HUES64 (cell line): ENCODE results near the gene RNASET2.
A peak's percentile ranks its signal among the peaks of the same experiment; 100 is the strongest.

Experiments
- H3K27ac ChIP-seq: 2 replicates; pipeline ENCODE4 v1.7.0; 2013; ENCODE audit warnings: low read depth, low read length, inconsistent platforms
- H3K27me3 ChIP-seq: 2 replicates; pipeline ENCODE4 v1.6.1; 2013; ENCODE audit warnings: mild to moderate bottlenecking, low read length; ENCODE audit not compliant: insufficient read depth
- H3K36me3 ChIP-seq: 2 replicates; pipeline ENCODE4 v1.6.1; 2013; ENCODE audit warnings: mild to moderate bottlenecking, low read length; ENCODE audit not compliant: insufficient read depth
- H3K4me1 ChIP-seq: 2 replicates; pipeline ENCODE4 v1.6.1; 2013; ENCODE audit warnings: mild to moderate bottlenecking, low read length, moderate library complexity; ENCODE audit not compliant: insufficient read depth
- H3K4me3 ChIP-seq: 2 replicates; pipeline ENCODE4 v1.5.1; 2013; ENCODE audit warnings: mild to moderate bottlenecking, low read length, moderate library complexity
- H3K9ac ChIP-seq: 2 replicates; pipeline ENCODE4 v1.6.1; 2013; ENCODE audit warnings: mild to moderate bottlenecking, low read depth, low read length
- H3K9me3 ChIP-seq: 2 replicates; pipeline ENCODE4 v1.6.1; 2013; ENCODE audit warnings: low read depth, low read length; ENCODE audit not compliant: insufficient read depth
- WGBS: fragments of 150-250, 120-280 bp; methylation state at CpG from one replicate; pipeline ENCODE4 v1.1.7; 2013; ENCODE audit warnings: missing lambda C conversion rate; 5-methylcytosine and 5-hydroxymethylcytosine counted together

RNASET2 gene

GRCh38 chr6:166966268-166966667, 9.9 kb upstream of the RNASET2 start:
- H3K4me3 ChIP-seq: no peak overlapping the region
- no peak overlapping the region for H3K9ac ChIP-seq
- H3K4me1 ChIP-seq: no peaks in the 10 kb centered on the region
- peaks cover 44% of the 10 kb centered on the region for H3K9me3 ChIP-seq
- H3K27ac ChIP-seq: no peak overlapping the region
- no peaks in the 10 kb centered on the region; the same call in none of the 2 replicates for H3K36me3 ChIP-seq
- WGBS: 93% methylated on average over 2 of the region's 2 CpGs
- no peaks in the 10 kb centered on the region for H3K27me3 ChIP-seq

GRCh38 chr6:166960609-166960978, 4.2 kb upstream of the RNASET2 start:
- Histone ChIP-seq H3K9me3 (peaks cover 13% of the 10 kb centered on the region), H3K4me3 (no peak overlapping the region), H3K27ac (no peak overlapping the region), H3K27me3 (peaks cover 11% of the 10 kb centered on the region), H3K36me3 (no peaks in the 10 kb centered on the region), H3K9ac (no peak overlapping the region), H3K4me1 (0 out of 2 replicates have a peak, but pooled peaks cover 4% of the 10 kb centered on the region)
- 92% methylated on average over 3 of the region's 3 CpGs for WGBS

DNA sequence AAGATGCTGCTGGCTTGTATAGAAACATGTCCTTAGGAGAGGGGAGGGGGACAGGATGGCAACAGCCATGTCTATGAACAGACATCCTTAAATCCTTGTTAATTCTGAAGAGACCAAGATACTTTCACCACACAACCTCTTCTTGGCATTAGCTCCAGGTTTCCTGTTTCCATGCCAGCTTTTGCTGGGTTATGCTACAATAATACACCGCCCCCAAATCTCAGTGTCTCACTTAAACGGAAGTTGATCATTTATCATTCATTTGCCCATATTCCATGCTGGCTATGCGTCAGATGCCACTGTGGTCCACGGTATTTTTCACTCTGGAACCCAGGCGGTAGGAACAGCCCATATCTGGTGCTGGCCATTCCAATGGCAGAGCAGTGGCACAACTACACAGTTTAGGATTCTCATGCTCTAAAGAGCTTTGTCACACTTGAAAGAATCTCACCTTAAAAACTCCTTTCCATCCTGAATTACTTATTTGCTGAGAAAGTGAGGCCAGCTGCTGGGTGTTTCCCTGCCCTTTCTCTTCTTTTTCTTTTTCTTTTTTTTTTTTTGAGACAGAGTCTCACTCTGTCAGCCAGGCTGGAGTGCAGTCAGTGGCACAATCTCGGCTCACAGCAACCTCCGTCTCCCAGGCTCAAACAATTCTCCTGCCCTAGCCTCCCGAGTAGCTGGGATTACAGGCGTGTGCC, 3.7 kb upstream of the RNASET2 start:
- H3K36me3 ChIP-seq: no peaks in the 10 kb centered on the region
- no peak overlapping the region for H3K4me3 ChIP-seq
- 0 out of 2 replicates have a peak, but pooled peaks cover 4% of the 10 kb centered on the region for H3K4me1 ChIP-seq
- WGBS: 93% methylated on average over 9 of the region's 9 CpGs
- peaks cover 15% of the 10 kb centered on the region for H3K27me3 ChIP-seq
- H3K9me3 ChIP-seq: peaks cover 12% of the 10 kb centered on the region; the same call in 1 of the 2 replicates
- H3K9ac ChIP-seq: no peak overlapping the region
- no peak overlapping the region for H3K27ac ChIP-seq

DNA sequence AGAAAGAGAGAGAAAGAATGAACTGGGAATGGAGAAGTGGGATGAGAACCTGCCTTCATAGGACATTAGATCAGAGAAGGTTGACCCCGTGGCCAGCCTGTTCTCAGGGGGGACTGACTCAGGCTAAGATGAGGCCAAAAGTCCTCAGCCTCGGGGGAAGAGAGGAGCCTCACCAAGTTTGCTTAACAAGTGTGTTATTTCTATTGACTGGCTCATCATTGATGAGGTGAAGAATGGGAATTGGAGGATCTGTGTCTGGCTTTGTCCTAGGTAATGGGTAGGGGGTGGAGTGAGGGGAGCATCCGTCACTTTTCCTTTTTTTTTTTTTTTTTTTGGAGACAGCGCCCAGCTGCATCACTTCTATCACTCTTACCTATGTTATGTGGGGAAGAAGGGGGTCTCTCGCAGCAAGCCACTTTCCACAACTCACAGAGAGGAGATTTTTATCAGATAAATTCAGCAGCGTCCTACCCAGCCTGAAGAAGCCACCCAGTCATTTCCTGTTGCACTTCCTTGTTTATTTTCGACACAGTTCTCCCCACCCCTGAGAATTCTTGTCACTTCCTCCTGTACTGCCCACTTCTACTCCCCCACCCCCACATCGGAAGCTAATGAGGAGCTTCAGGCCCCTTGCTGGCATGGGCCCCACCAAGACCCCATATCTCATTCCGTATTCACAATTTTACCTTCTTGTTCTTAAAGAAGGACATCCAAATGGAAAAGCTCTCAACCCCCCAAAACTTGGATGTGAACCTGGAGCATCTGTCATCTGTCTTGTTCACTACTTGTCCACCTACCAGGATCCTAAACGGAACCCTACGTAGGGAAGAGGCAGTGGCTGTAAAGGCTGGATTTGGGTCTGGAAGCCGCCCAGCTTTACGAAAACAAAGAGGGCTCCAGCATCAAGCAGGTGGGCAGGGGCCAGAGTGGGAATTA, 2.8 kb upstream of the RNASET2 start:
- no peak overlapping the region for H3K9ac ChIP-seq
- H3K4me3 ChIP-seq: no peak overlapping the region
- 88% methylated on average over 10 of the region's 13 CpGs for WGBS
- H3K9me3 ChIP-seq: peaks cover 7% of the 10 kb centered on the region; the same call in 1 of the 2 replicates
- H3K4me1 ChIP-seq: 0 out of 2 replicates have a peak, but pooled peaks cover 4% of the 10 kb centered on the region
- H3K27me3 ChIP-seq: peaks cover 15% of the 10 kb centered on the region
- no peak overlapping the region for H3K27ac ChIP-seq
- H3K36me3 ChIP-seq: no peaks in the 10 kb centered on the region

DNA sequence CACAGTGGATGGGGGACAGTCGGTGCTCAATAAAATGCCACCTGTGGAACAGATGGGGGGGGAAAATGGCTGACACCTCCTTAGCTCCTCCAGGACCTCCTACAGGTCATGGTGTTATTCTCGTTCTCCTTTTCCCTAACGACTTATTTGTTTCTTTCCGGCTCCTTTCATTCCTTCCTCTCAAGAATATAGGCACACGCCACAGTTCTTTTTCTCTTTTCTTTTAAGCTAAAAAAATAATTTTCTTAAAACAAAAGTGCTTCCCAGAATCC, 1.4 kb upstream of the RNASET2 start:
- Histone ChIP-seq H3K27me3 (peaks cover 15% of the 10 kb centered on the region), H3K9me3 (no peaks in the 10 kb centered on the region), H3K27ac (no peak overlapping the region), H3K4me3 (peak overlapping the region; percentile 88; the same call in 1 of the 2 replicates), H3K9ac (no peak overlapping the region), H3K4me1 (0 out of 2 replicates have a peak, but pooled peaks cover 4% of the 10 kb centered on the region), H3K36me3 (no peaks in the 10 kb centered on the region)
- WGBS: 62% methylated on average over 5 of the region's 5 CpGs

DNA sequence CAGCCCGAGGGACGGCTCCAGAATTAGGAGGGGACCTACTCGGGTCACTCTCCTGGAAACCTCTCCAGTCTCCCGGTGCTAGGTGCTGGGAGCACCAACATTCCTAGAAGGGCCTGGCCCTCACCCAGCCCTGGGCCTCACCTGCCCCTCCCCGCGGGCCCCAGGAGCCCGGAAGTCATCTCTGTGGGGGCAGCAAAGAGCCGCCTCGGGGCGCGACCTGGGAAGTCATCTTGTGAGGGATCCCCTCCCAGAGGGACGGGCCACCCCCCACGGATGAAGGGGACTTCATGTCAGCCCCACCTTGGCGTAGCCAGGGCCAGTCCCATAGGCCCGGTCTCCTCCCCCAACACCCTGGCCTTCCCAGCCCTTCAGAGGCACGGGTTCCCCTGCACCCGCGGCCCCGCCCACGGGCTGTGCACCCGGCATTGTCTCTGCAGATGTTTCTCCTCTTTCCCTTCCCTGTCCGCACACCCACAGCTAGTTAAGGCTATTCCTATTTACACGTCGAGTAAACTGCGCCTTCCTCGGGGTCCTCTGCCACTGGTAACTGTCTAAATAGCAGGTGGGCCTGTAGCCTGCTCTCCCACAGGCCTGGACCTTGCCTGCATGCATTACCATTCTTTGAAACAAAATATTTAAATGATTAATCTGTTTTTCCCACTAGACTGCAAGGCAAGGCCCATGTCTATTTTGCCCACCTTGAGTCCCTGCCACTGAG, 896 bp upstream of the RNASET2 start:
- 14% methylated on average over 25 of the region's 26 CpGs for WGBS
- Histone ChIP-seq H3K9ac (no peak overlapping the region; the same call in 1 of the 2 replicates), H3K9me3 (no peaks in the 10 kb centered on the region), H3K4me1 (0 out of 2 replicates have a peak, but pooled peaks cover 4% of the 10 kb centered on the region), H3K27ac (no peak overlapping the region), H3K36me3 (no peaks in the 10 kb centered on the region), H3K27me3 (peaks cover 15% of the 10 kb centered on the region), H3K4me3 (peak overlapping the region; percentile 88)

- H3K4me3 ChIP-seq: peak overlapping the region; percentile 88
- peaks cover 3% of the 10 kb centered on the region for H3K9me3 ChIP-seq
- under 1% methylated on average over 54 of the region's 54 CpGs for WGBS
- 0 out of 2 replicates have a peak, but pooled peaks cover 4% of the 10 kb centered on the region for H3K4me1 ChIP-seq
- H3K36me3 ChIP-seq: peaks cover 3% of the 10 kb centered on the region
- H3K27ac ChIP-seq: no peak overlapping the region
- H3K9ac ChIP-seq: peak overlapping the region; percentile 65
- peaks cover 15% of the 10 kb centered on the region for H3K27me3 ChIP-seq
Observed at GRCh38 chr6:166955865-166956443, 396 bp downstream of the RNASET2 start.

DNA sequence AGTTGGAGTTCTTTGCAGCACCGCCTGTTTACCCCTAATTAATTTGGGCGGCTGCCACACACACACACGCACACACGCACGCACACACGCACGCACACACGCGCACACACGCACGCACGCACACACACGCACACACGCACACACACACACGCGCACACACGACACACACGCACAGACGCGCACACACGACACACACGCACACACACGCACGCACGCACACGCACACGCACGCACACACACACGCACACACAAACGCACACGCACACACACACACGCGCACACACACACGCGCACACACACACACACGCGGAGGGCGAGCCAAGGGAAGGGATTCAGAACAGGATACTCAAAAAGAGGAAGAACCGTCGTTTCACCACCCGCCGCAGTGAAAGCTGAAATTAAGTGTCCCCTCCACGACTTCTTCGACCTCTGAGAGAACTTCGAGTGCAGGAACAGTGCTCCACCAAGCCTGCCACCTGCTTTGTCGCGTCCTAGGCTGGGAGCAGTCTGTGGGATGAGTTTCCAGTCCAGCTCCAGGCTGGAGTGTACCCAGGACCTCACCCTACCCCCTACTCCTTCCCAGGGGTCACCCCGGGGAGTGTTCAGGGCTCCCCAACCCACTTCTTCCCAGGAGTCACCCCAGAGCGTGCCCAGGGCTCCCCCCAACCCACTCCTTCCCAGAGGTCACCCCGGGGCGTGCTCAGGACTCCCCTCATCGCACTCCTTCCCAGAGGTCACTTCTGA, 1.1 kb downstream of the RNASET2 start:
- Histone ChIP-seq H3K27ac (no peak overlapping the region), H3K9me3 (peaks cover 5% of the 10 kb centered on the region), H3K9ac (peak overlapping the region; percentile 65; the same call in 1 of the 2 replicates), H3K4me3 (peak overlapping the region; percentile 88), H3K36me3 (peaks cover 3% of the 10 kb centered on the region), H3K4me1 (peaks cover 6% of the 10 kb centered on the region; the same call in 1 of the 2 replicates), H3K27me3 (peaks cover 15% of the 10 kb centered on the region)
- 57% methylated on average over 26 of the region's 52 CpGs for WGBS

- 90% methylated on average over 5 of the region's 6 CpGs for WGBS
- H3K27me3 ChIP-seq: peaks cover 15% of the 10 kb centered on the region
- peaks cover 5% of the 10 kb centered on the region for H3K9me3 ChIP-seq
- no peak overlapping the region for H3K27ac ChIP-seq
- H3K36me3 ChIP-seq: peaks cover 3% of the 10 kb centered on the region
- H3K4me3 ChIP-seq: no peak overlapping the region
- no peak overlapping the region for H3K9ac ChIP-seq
- H3K4me1 ChIP-seq: peaks cover 13% of the 10 kb centered on the region; the same call in 1 of the 2 replicates
Observed at GRCh38 chr6:166954118-166954713, 2.1 kb downstream of the RNASET2 start.
